HEK293 (cell line): Measurements from ENCODE around the gene CEP85L.

Experiments
- CTCF ChIA-PET: fragments of 350-600 bp; formaldehyde crosslinking; extraction: SDS; loops from one replicate; lab custom pipeline; 2021; ENCODE audit warnings: antibody characterized with exemption; lab: Yijun Ruan, JAX
- POLR2A ChIA-PET: fragments of 300-600 bp; formaldehyde crosslinking; extraction: SDS; loops from one replicate; lab custom pipeline; 2020; ENCODE audit warnings: antibody characterized with exemption, inconsistent platforms; lab: Yijun Ruan, JAX
- H3K27ac ChIP-seq: fragments of 200-500 bp; sonication (Bioruptor generic); 2 replicates; pipeline ENCODE4 v1.5.1; 2014; ENCODE audit warnings: low read depth, low read length, control low read depth, inconsistent platforms; ENCODE audit errors: extremely low read depth
- H3K36me3 ChIP-seq, 2 experiments: fragments of 200-500 bp in 1 of 2; sonication (Bioruptor generic) in 1 of 2; 1 replicate in 1 of 2; 2 replicates in 1 of 2; pipeline ENCODE4 v1.5.1; 2014 to 2017; ENCODE audit warnings: inconsistent platforms in 2 of 2, low read length in 2 of 2; ENCODE audit not compliant: control insufficient read depth in 2 of 2, insufficient read depth in 1 of 2
- H3K4me1 ChIP-seq: fragments of 200-500 bp; sonication (Bioruptor generic); 2 replicates; pipeline ENCODE4 v1.5.1; 2014; ENCODE audit warnings: mild to moderate bottlenecking, low read length, inconsistent platforms; ENCODE audit not compliant: control insufficient read depth, insufficient read depth
- H3K4me3 ChIP-seq: 2 replicates; pipeline ENCODE4 v1.5.1; 2011; ENCODE audit warnings: low read depth, mild to moderate bottlenecking, control low read depth, low read length, moderate library complexity
- H3K9me3 ChIP-seq: fragments of 200-500 bp; sonication (Bioruptor generic); 2 replicates; pipeline ENCODE4 v1.5.1; 2014; ENCODE audit warnings: low read depth, low read length, inconsistent platforms; ENCODE audit not compliant: control insufficient read depth, insufficient read depth
- HIC1 ChIP-seq: fragments of 450-650 bp; formaldehyde crosslinking; IDR thresholded peaks from 2 replicates; pipeline ENCODE4 v1.5.1; 2016; ENCODE audit warnings: missing biosample characterization, missing genetic modification characterization
- HOXA7 ChIP-seq: sonication (generic); formaldehyde crosslinking; IDR thresholded peaks from 2 replicates; pipeline ENCODE4 v1.8.1; 2022; ENCODE audit warnings: missing genetic modification reagents, borderline replicate concordance
- KLF9 ChIP-seq: fragments of 450-650 bp; formaldehyde crosslinking; IDR thresholded peaks from 2 replicates; pipeline ENCODE4 v1.5.1; 2016; ENCODE audit warnings: missing biosample characterization, missing genetic modification characterization, low read depth
- REST ChIP-seq: fragments of 450-650 bp; formaldehyde crosslinking; IDR thresholded peaks from 2 replicates; pipeline ENCODE4 v1.5.1; 2016; ENCODE audit warnings: missing biosample characterization, missing genetic modification characterization
- SP7 ChIP-seq: fragments of 450-650 bp; formaldehyde crosslinking; IDR thresholded peaks from 2 replicates; pipeline ENCODE4 v1.5.1; 2016; ENCODE audit warnings: missing biosample characterization, missing genetic modification characterization
- TSHZ1 ChIP-seq: fragments of 450-650 bp; formaldehyde crosslinking; IDR thresholded peaks from 2 replicates; pipeline ENCODE4 v1.5.1; 2016; ENCODE audit warnings: missing biosample characterization, missing genetic modification characterization, borderline replicate concordance
- ZBTB8A ChIP-seq: fragments of 450-650 bp; formaldehyde crosslinking; IDR thresholded peaks from 2 replicates; pipeline ENCODE4 v1.5.1; 2016; ENCODE audit warnings: missing biosample characterization, missing genetic modification characterization
- ZFP3 ChIP-seq: fragments of 450-650 bp; formaldehyde crosslinking; IDR thresholded peaks from 2 replicates; pipeline ENCODE4 v1.5.1; 2016; ENCODE audit warnings: low read depth, missing biosample characterization, missing genetic modification characterization
- ZNF148 ChIP-seq: fragments of 450-650 bp; formaldehyde crosslinking; IDR thresholded peaks from 2 replicates; pipeline ENCODE4 v1.5.0; 2017; ENCODE audit warnings: missing biosample characterization, missing genetic modification characterization, borderline replicate concordance
- ZNF211 ChIP-seq: fragments of 450-650 bp; formaldehyde crosslinking; IDR thresholded peaks from 2 replicates; pipeline ENCODE4 v1.5.1; 2016; ENCODE audit warnings: low read depth, missing biosample characterization, missing genetic modification characterization
- ZNF335 ChIP-seq: fragments of 450-650 bp; formaldehyde crosslinking; conservative IDR thresholded peaks from 2 replicates; pipeline ENCODE4 v1.5.1; 2016; ENCODE audit warnings: missing biosample characterization, missing genetic modification characterization
- ZNF580 ChIP-seq: fragments of 450-650 bp; formaldehyde crosslinking; IDR thresholded peaks from 2 replicates; pipeline ENCODE4 v1.5.1; 2016; ENCODE audit warnings: missing biosample characterization, missing genetic modification characterization
- ZNF585B ChIP-seq: fragments of 450-650 bp; formaldehyde crosslinking; IDR thresholded peaks from 2 replicates; pipeline ENCODE4 v1.5.1; 2016; ENCODE audit warnings: missing biosample characterization, missing genetic modification characterization
- ZNF639 ChIP-seq: fragments of 450-650 bp; formaldehyde crosslinking; IDR thresholded peaks from 2 replicates; pipeline ENCODE4 v1.5.1; 2016; ENCODE audit warnings: missing biosample characterization, missing genetic modification characterization
- ZNF701 ChIP-seq: fragments of 450-650 bp; formaldehyde crosslinking; IDR thresholded peaks from 2 replicates; pipeline ENCODE4 v1.5.1; 2016; ENCODE audit warnings: missing biosample characterization, missing genetic modification characterization
- ZNF76 ChIP-seq: fragments of 450-650 bp; formaldehyde crosslinking; IDR thresholded peaks from 2 replicates; pipeline ENCODE4; 2016; ENCODE audit warnings: low read depth, missing biosample characterization, missing genetic modification characterization, borderline replicate concordance
- ZNF791 ChIP-seq: fragments of 450-650 bp; formaldehyde crosslinking; IDR thresholded peaks from 2 replicates; pipeline ENCODE4 v1.5.1; 2016; ENCODE audit warnings: missing biosample characterization, missing genetic modification characterization
- ZXDB ChIP-seq: fragments of 450-650 bp; formaldehyde crosslinking; IDR thresholded peaks from 2 replicates; pipeline ENCODE4 v1.5.1; 2016; ENCODE audit warnings: missing biosample characterization, missing genetic modification characterization

Gene CEP85L

GRCh38 chr6:118536478-118536877 lies 114.9 kb downstream of the CEP85L start:
- CTCF ChIA-PET, result interaction anchor here (0.7 kb wide), 1 partner anchor 9 kb away, joined by 3 read pairs; no protein-coding TSS in a partner anchor
- TF ChIP-seq SP7 (no peak), ZBTB8A (tag by site-specific recombination) (no peak), ZXDB (tag by site-specific recombination) (no peak), ZNF585B (tag by site-specific recombination) (no peak), REST (tag by site-specific recombination) (no peak)
- POLR2A ChIA-PET, result no interaction called here
- Histone ChIP-seq H3K4me1 (no peaks in the 10 kb centered on the region), H3K4me3 (no peak overlapping the region), H3K36me3 (no peaks in the 10 kb centered on the region), H3K9me3 (no peaks in the 10 kb centered on the region), H3K27ac (no peak overlapping the region)

GRCh38 chr6:118535176-118535844 lies 116.1 kb downstream of the CEP85L start:
- no peak overlapping the region for H3K27ac ChIP-seq
- ChIA-PET POLR2A (no interaction called here), CTCF (no interaction called here)
- no peaks in the 10 kb centered on the region for H3K4me1 ChIP-seq
- H3K9me3 ChIP-seq, result no peaks in the 10 kb centered on the region; the same call in 1 of the 2 replicates
- TF ChIP-seq HIC1 (tag by site-specific recombination) (no peak), KLF9 (tag by site-specific recombination) (no peak), ZNF335 (tag by site-specific recombination) (no peak), ZFP3 (tag by site-specific recombination) (no peak), TSHZ1 (tag by site-specific recombination) (no peak), ZNF148 (tag by site-specific recombination) (no peak), ZNF76 (tag by site-specific recombination) (no peak), ZNF639 (tag by site-specific recombination) (no peak), HOXA7 (no peak), ZNF701 (tag by site-specific recombination) (no peak), ZNF211 (tag by site-specific recombination) (no peak), ZNF580 (no peak), ZNF791 (no peak)
- no peaks in the 10 kb centered on the region for H3K36me3 ChIP-seq
- H3K4me3 ChIP-seq, result no peak overlapping the region
